Liver (tissue), 9 donors: ENCODE results near the gene STAT3. TPM values are rescaled to one million over a fixed set of nuclear protein-coding genes. Genes with fewer than 3 reads are reported as not detected.

Experiments used
- DNase-seq: peaks from one replicate; pipeline ENCODE4 v3.0.0-alpha.2; 2017; ENCODE audit warnings: low spot score
- H3K27ac ChIP-seq, 2 donors: one replicate each; pipeline ENCODE4 v1.7.0; 2013; ENCODE audit warnings: inconsistent platforms in 2 of 2, low read length in 2 of 2, control low read depth in 1 of 2, low read depth in 1 of 2, mild to moderate bottlenecking in 1 of 2
- H3K27me3 ChIP-seq, 4 donors: one replicate each; pipeline versions ENCODE4 v1.6.1 to v1.7.0; 2013; ENCODE audit warnings: low read length in 3 of 4, inconsistent platforms in 1 of 4, mild to moderate bottlenecking in 1 of 4, moderate library complexity in 1 of 4; ENCODE audit not compliant: control insufficient read depth in 4 of 4, insufficient read depth in 4 of 4
- H3K36me3 ChIP-seq, 4 donors: one replicate each; pipeline versions ENCODE4 v1.6.1 to v1.7.0; 2013; ENCODE audit warnings: low read length in 3 of 4, mild to moderate bottlenecking in 3 of 4, low read depth in 1 of 4, moderate library complexity in 1 of 4; ENCODE audit not compliant: control insufficient read depth in 4 of 4, insufficient read depth in 3 of 4
- H3K4me1 ChIP-seq, 4 donors: one replicate each; pipeline versions ENCODE4 v1.6.1 to v1.7.0; 2013; ENCODE audit warnings: low read length in 3 of 4, mild to moderate bottlenecking in 3 of 4, moderate library complexity in 1 of 4; ENCODE audit not compliant: control insufficient read depth in 4 of 4, insufficient read depth in 4 of 4
- H3K4me3 ChIP-seq, 3 donors: one replicate each; pipeline versions ENCODE4 v1.6.1 to v1.7.0; 2013; ENCODE audit warnings: low read length in 3 of 3, control low read depth in 1 of 3, low read depth in 1 of 3, mild to moderate bottlenecking in 1 of 3
- H3K9ac ChIP-seq, 2 donors: one replicate each; pipeline ENCODE4 v1.7.0; 2013; ENCODE audit warnings: low read length in 2 of 2, mild to moderate bottlenecking in 2 of 2, moderate library complexity in 2 of 2, control low read depth in 1 of 2, low read depth in 1 of 2
- H3K9me3 ChIP-seq, 4 donors: one replicate each; pipeline versions ENCODE4 v1.6.1 to v1.7.0; 2013; ENCODE audit warnings: low read length in 3 of 4; ENCODE audit not compliant: control insufficient read depth in 4 of 4
- ATF3 ChIP-seq: IDR thresholded peaks from 2 replicates; pipeline ENCODE4 v1.6.1; 2016; ENCODE audit warnings: antibody characterized with exemption
- CTCF ChIP-seq: fragments of 150-350 bp; IDR thresholded peaks from 2 replicates; pipeline ENCODE4 v1.5.1; 2017; ENCODE audit warnings: improper control_type of control experiment, low read depth, low read length; ENCODE audit not compliant: missing input control
- FOXA1 ChIP-seq: IDR thresholded peaks from 2 replicates; pipeline ENCODE4 v1.6.1; 2016; ENCODE audit warnings: antibody characterized with exemption
- HNF4A ChIP-seq, 2 donors: conservative IDR thresholded peaks; 2 replicates each; pipeline ENCODE4 v1.6.1; 2016; ENCODE audit warnings: antibody characterized with exemption in 2 of 2, mild to moderate bottlenecking in 2 of 2
- HNF4G ChIP-seq: IDR thresholded peaks from 2 replicates; pipeline ENCODE4 v1.6.1; 2016; ENCODE audit warnings: antibody characterized with exemption
- JUND ChIP-seq, 2 donors: IDR thresholded peaks; 2 replicates each; pipeline ENCODE4 v1.6.1; 2016; ENCODE audit warnings: antibody characterized with exemption in 2 of 2
- MAX ChIP-seq: IDR thresholded peaks from 2 replicates; pipeline ENCODE4 v1.6.1; 2016; ENCODE audit warnings: antibody characterized with exemption
- REST ChIP-seq: IDR thresholded peaks from 2 replicates; pipeline ENCODE4 v1.6.1; 2016; ENCODE audit warnings: antibody characterized with exemption, mild to moderate bottlenecking
- RXRA ChIP-seq, 2 donors: IDR thresholded peaks; 2 replicates each; pipeline ENCODE4 v1.6.1; 2017 to 2018; ENCODE audit warnings: antibody characterized with exemption in 2 of 2, mild to moderate bottlenecking in 1 of 2
- TAF1 ChIP-seq: conservative IDR thresholded peaks from 2 replicates; pipeline ENCODE4 v1.6.1; 2016; ENCODE audit warnings: antibody characterized with exemption, mild to moderate bottlenecking
- YY1 ChIP-seq: IDR thresholded peaks from 2 replicates; pipeline ENCODE4 v1.6.1; 2016; ENCODE audit warnings: antibody characterized with exemption, mild to moderate bottlenecking
- ZBTB33 ChIP-seq: IDR thresholded peaks from 2 replicates; pipeline ENCODE4 v1.6.1; 2016; ENCODE audit warnings: antibody characterized with exemption
- WGBS: extraction: QIAGEN DNeasy Blood & Tissue Kit; methylation state at CpG from one replicate; pipeline ENCODE4 v1.1.7; 2013; 5-methylcytosine and 5-hydroxymethylcytosine counted together
- polyA plus RNA-seq, 2 donors: library from polyadenylated mRNA; stranded (reverse) in 1 of 2; unstranded in 1 of 2; fragments of 200-250 nt in 1 of 2; fragments of >200 nt in 1 of 2; fragmentation: Nextera tagmentation in 1 of 2; extraction: Ambion mirVana in 1 of 2; gene quantifications; one replicate each; pipeline versions ENCODE4 v1.2.1 to v1.2.3, GENCODE V29; 2013 to 2015
- total RNA-seq, 2 donors: library from RNA; depleted of rRNA; stranded (reverse); fragments of >200 nt; gene quantifications; one replicate each; pipeline ENCODE4 v1.2.3, GENCODE V29; 2014
- donor health status: healthy.
- donor health status: healthy.
- donor health status: healthy.
- donor health status: healthy.
- donor health status: healthy.

The STAT3 gene
- total and polyA plus RNA-seq, 4 donors: 68.7 to 301 (median 114) TPM

GRCh38 chr17:42282478-42283080 is 105.7 kb downstream of the STAT3 start:
- no peaks in the 10 kb centered on the region for H3K9me3 ChIP-seq
- H3K27me3 ChIP-seq: no peaks in the 10 kb centered on the region
- no peak overlapping the region for H3K9ac ChIP-seq
- H3K4me3 ChIP-seq: no peak overlapping the region
- WGBS: 95% methylated on average over 6 of the region's 6 CpGs
- H3K27ac ChIP-seq: no peak overlapping the region
- no peak for TF ChIP-seq JUND (IDR thresholded peaks at IDR 0.05)
- TF ChIP-seq FOXA1: no peak
- TF ChIP-seq TAF1: no peak
- TF ChIP-seq HNF4G: no peak
- TF ChIP-seq MAX: no peak
- TF ChIP-seq HNF4A (conservative IDR thresholded peaks at IDR 0.05): no peak
- no peak for TF ChIP-seq YY1
- TF ChIP-seq REST: no peak
- no peak for TF ChIP-seq ATF3
- no peak for DNase-seq
- H3K4me1 ChIP-seq: peaks cover 0 to 11% (median 4%) of the 10 kb centered on the region in 4 donors
- no peaks in the 10 kb centered on the region for H3K36me3 ChIP-seq

GRCh38 chr17:42281571-42282096 is 106.6 kb downstream of the STAT3 start:
- no peaks in the 10 kb centered on the region for H3K36me3 ChIP-seq
- no peak for DNase-seq
- no peaks in the 10 kb centered on the region for H3K27me3 ChIP-seq
- peaks cover 0 to 9% (median 4%) of the 10 kb centered on the region in 4 donors for H3K4me1 ChIP-seq
- TF ChIP-seq CTCF: no peak
- no peak for TF ChIP-seq REST
- TF ChIP-seq HNF4G: no peak
- no peak for TF ChIP-seq TAF1
- no peak for TF ChIP-seq RXRA (IDR thresholded peaks at IDR 0.05)
- no peak for TF ChIP-seq ZBTB33
- no peaks in the 10 kb centered on the region for H3K9me3 ChIP-seq
- no peak overlapping the region for H3K9ac ChIP-seq
- no peak overlapping the region for H3K4me3 ChIP-seq
- 90% methylated on average over 7 of the region's 7 CpGs for WGBS
- H3K27ac ChIP-seq: no peak overlapping the region
